Lung (tissue), 12 donors: ENCODE results near the gene RPL35A. TPM values are rescaled to one million over a fixed set of nuclear protein-coding genes. Genes with fewer than 3 reads are reported as not detected.

Experiments used
- ATAC-seq: fragments of 200-7000 bp; cut with Tn5 transposase; one replicate; pipeline ENCODE4 v1.9.1; 2020; ENCODE audit warnings: moderate number of reproducible peaks; ENCODE audit not compliant: insufficient read depth, low FRiP score
- DNase-seq, 3 donors: peaks; one replicate each; pipeline ENCODE4 v3.0.0-alpha.2; 2013 to 2017
- H3K27ac ChIP-seq, 2 donors: one replicate each; pipeline ENCODE4 v1.5.1; 2013; ENCODE audit warnings: mild to moderate bottlenecking in 2 of 2, moderate library complexity in 2 of 2, control low read depth in 1 of 2, inconsistent platforms in 1 of 2, low read depth in 1 of 2, low read length in 1 of 2
- H3K27me3 ChIP-seq, 3 donors: one replicate each; pipeline ENCODE4 v1.5.1; 2013; ENCODE audit warnings: low read length in 2 of 3; ENCODE audit not compliant: control insufficient read depth in 3 of 3, insufficient read depth in 3 of 3
- H3K36me3 ChIP-seq, 4 donors: one replicate each; pipeline ENCODE4 v1.5.1; 2013; ENCODE audit warnings: low read length in 4 of 4, mild to moderate bottlenecking in 1 of 4, moderate library complexity in 1 of 4; ENCODE audit not compliant: control insufficient read depth in 4 of 4, insufficient read depth in 4 of 4
- H3K4me1 ChIP-seq, 5 donors: one replicate each; pipeline ENCODE4 v1.5.1; 2013; ENCODE audit warnings: low read length in 5 of 5, mild to moderate bottlenecking in 2 of 5, moderate library complexity in 1 of 5; ENCODE audit not compliant: control insufficient read depth in 5 of 5, insufficient read depth in 5 of 5
- H3K4me3 ChIP-seq: one replicate; pipeline ENCODE4 v1.5.1; 2013; ENCODE audit warnings: mild to moderate bottlenecking, control low read depth, moderate library complexity
- H3K9ac ChIP-seq, 2 donors: one replicate each; pipeline ENCODE4 v1.5.1; 2013; ENCODE audit warnings: low read length in 2 of 2, control low read depth in 1 of 2; ENCODE audit not compliant: insufficient read depth in 1 of 2
- H3K9me3 ChIP-seq, 4 donors: one replicate each; pipeline ENCODE4 v1.5.1; 2013; ENCODE audit warnings: low read length in 3 of 4, mild to moderate bottlenecking in 1 of 4, moderate library complexity in 1 of 4; ENCODE audit not compliant: control insufficient read depth in 4 of 4, insufficient read depth in 3 of 4
- CTCF ChIP-seq: IDR thresholded peaks from 2 replicates; pipeline ENCODE4 v1.5.1; 2012; ENCODE audit warnings: mild to moderate bottlenecking; ENCODE audit errors: control extremely low read depth, extremely low read depth
- whole genome bisulfite sequencing, 2 donors: extraction: QIAGEN DNeasy Blood & Tissue Kit; methylation state at CpG; one replicate each; pipeline ENCODE4 v1.1.7; 2013; 5-methylcytosine and 5-hydroxymethylcytosine counted together
- polyA plus RNA-seq, 2 donors: library from polyadenylated mRNA; stranded (reverse); fragments of 200-250 nt; gene quantifications; one replicate each; pipeline ENCODE4 v1.2.1, GENCODE V29; 2013
- total RNA-seq, 2 donors: library from RNA; depleted of rRNA in 1 of 2; stranded (reverse); fragments of >200 nt in 1 of 2; gene quantifications; one replicate each; pipeline ENCODE4 v1.2.1, GENCODE V29; 2014 to 2021
- donor health status: control.
- donor health status: control.
- donor health status: Bipolar disorder and iron deficiency.
- donor health status: healthy.
- donor health status: DM: yes; HTN: yes; CAD: no.

Gene RPL35A
- total and polyA plus RNA-seq, 4 donors = 678 to 2,048 (median 936) TPM

DNA sequence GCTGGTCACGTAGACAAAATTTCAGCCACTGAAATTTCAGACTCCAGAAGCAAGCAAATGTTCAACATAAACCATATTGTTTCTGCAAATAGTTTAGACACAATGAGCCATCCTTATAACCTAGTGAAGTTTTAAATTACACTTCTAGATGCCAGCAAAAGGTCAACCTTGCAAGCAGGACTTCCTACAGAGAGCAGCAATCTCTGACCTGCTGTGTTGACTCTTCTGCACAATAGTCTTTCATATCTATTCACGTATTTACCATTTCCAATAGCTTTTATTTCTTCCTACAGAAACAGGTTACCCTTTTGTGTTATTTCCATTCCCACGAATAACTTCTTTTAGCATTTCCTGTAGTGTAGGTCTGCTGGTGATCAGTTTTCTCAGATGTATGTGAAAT, 20.6 kb downstream of the RPL35A start:
- no peak for TF ChIP-seq CTCF
- ATAC-seq (no peak), DNase-seq (no peak)
- H3K4me3 ChIP-seq = no peak overlapping the region
- WGBS, 2 donors = 81% methylated on average over 3 of the region's 3 CpGs
- H3K36me3 ChIP-seq = peaks cover 0 to 3% (median under 1%) of the 10 kb centered on the region in 4 donors
- no peak overlapping the region for H3K27ac ChIP-seq
- H3K27me3 ChIP-seq = no peaks in the 10 kb centered on the region
- H3K4me1 ChIP-seq = no peaks in the 10 kb centered on the region
- H3K9me3 ChIP-seq = peaks cover 0 to 5% (median 0%) of the 10 kb centered on the region in 4 donors
- H3K9ac ChIP-seq = no peak overlapping the region

- WGBS, 2 donors = 76 to 79% methylated on average over 1 of the region's 1 CpG
- no peak for ATAC-seq
- no peak overlapping the region for H3K4me3 ChIP-seq
- no peak overlapping the region for H3K9ac ChIP-seq
- H3K36me3 ChIP-seq = peaks cover 0 to 5% (median under 1%) of the 10 kb centered on the region in 4 donors
- H3K27ac ChIP-seq = no peak overlapping the region
- no peaks in the 10 kb centered on the region for H3K4me1 ChIP-seq
- no peak for TF ChIP-seq CTCF
- H3K27me3 ChIP-seq = no peaks in the 10 kb centered on the region
- DNase-seq = no peak
- peaks cover 0 to 5% (median 0%) of the 10 kb centered on the region in 4 donors for H3K9me3 ChIP-seq
Measured at GRCh38 chr3:197974016-197974415, 24.0 kb downstream of the RPL35A start.

- 98 to 99% methylated on average over 8 of the region's 8 CpGs for WGBS, 2 donors
Measured at GRCh38 chr3:197975311-197975710, 25.3 kb downstream of the RPL35A start.

More at GRCh38 chr3:197975311-197975710, 25.3 kb downstream of the RPL35A start:
- no peak overlapping the region for H3K9ac ChIP-seq
- no peak overlapping the region for H3K27ac ChIP-seq
- no peak overlapping the region for H3K4me3 ChIP-seq
- peaks cover 0 to 5% (median 2%) of the 10 kb centered on the region in 4 donors for H3K36me3 ChIP-seq
- no peaks in the 10 kb centered on the region for H3K4me1 ChIP-seq
- no peaks in the 10 kb centered on the region for H3K27me3 ChIP-seq
- DNase-seq (no peak), ATAC-seq (no peak)
- TF ChIP-seq CTCF = no peak
- peaks cover 0 to 5% (median 0%) of the 10 kb centered on the region in 4 donors for H3K9me3 ChIP-seq
